Mononuclear cell (primary cell): ENCODE measurements around the gene KANK4. TPM values are rescaled to one million over a fixed set of nuclear protein-coding genes. Genes with fewer than 3 reads are reported as not detected.

ENCODE experiments used
- H3K27me3 ChIP-seq: 2 replicates; pipeline ENCODE4 v1.6.0; 2011; ENCODE audit warnings: low read length, control low read depth; ENCODE audit not compliant: insufficient read depth
- H3K4me1 ChIP-seq: 2 replicates; pipeline ENCODE4 v1.5.1; 2011; ENCODE audit warnings: mild to moderate bottlenecking, low read length, control low read depth; ENCODE audit not compliant: insufficient read depth
- H3K4me3 ChIP-seq: 2 replicates; pipeline ENCODE4 v1.5.1; 2011; ENCODE audit warnings: mild to moderate bottlenecking, low read length, moderate library complexity
- H3K9me3 ChIP-seq: 2 replicates; pipeline ENCODE4 v1.5.1; 2011; ENCODE audit warnings: low read depth, mild to moderate bottlenecking, control low read depth, low read length
- total RNA-seq: library from RNA; depleted of rRNA; stranded (reverse); fragments of >200 nt; gene quantifications from one replicate; pipeline ENCODE4 v1.2.3, GENCODE V29; 2012

Gene KANK4
- total RNA-seq = not detected

DNA sequence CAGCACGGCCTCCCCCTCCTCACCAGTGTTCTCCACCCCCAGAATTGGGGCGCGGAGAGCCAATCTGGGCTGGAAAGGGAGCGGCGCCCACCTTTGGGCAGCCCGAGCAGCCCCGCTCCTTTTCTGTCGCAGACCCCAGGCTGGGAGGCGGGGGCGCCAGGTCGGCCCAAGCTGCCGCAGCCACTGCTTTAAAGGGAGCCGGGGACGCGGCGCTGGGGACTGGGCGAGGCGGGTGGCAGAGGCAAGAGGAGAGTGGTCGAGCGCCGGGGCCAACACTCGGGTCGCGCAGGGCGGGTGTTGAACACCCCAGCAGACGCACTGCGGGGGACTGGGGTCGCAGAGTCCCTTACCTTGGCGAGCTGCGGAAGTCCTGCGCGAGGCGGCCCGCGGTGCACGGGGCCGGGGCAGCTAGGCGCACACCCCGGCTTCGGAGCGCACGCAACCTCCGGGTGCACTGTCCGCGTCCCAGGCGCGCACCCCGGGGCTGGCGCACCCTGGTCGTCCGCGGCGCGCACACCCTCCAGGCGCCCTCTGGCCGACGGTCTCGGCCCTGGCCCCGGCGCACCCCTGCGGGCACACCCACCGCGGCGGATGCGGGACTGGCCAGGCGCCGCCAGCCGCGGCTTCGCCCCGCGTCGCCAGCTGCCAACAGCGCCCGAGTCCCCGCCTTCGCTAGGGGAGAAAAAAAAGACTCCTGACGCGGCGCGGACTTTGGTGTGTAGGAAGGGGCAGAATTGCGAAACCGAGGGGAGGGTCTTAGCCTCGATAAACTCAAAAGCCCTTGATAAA lies at the start of gene KANK4:
KANK4 (minus strand) TSS at position 679 of the 789 bp plus-strand sequence. CDS start 37,870 bp downstream, outside the sequence.
- Histone ChIP-seq H3K27me3 (peaks cover 27% of the 10 kb centered on the region), H3K4me3 (no peak within 1 kb of the TSS), H3K9me3 (no peaks in the 10 kb centered on the region), H3K4me1 (no peaks in the 10 kb centered on the region)

DNA sequence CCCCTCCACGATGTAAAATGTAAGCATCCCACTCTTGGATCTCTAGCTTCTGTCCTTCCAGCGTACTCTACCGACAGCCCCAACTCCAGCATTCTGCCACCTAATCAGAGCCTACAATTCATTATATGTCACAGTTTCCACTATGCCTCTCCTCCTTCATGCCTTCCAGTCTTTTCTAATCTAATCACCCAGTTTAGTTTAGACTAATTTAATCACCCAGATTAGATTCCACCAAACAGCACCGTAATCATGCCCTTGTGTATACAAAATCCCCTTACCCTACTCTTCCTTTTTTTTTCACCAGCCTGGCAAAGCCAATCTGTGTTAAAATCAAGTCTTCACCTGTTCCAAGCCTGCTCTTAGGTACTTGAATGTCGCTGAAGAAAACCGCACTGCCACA lies 49.8 kb upstream of the KANK4 start:
- H3K4me1 ChIP-seq = no peaks in the 10 kb centered on the region
- no peaks in the 10 kb centered on the region for H3K27me3 ChIP-seq
- H3K4me3 ChIP-seq = no peak overlapping the region
- H3K9me3 ChIP-seq = no peaks in the 10 kb centered on the region

DNA sequence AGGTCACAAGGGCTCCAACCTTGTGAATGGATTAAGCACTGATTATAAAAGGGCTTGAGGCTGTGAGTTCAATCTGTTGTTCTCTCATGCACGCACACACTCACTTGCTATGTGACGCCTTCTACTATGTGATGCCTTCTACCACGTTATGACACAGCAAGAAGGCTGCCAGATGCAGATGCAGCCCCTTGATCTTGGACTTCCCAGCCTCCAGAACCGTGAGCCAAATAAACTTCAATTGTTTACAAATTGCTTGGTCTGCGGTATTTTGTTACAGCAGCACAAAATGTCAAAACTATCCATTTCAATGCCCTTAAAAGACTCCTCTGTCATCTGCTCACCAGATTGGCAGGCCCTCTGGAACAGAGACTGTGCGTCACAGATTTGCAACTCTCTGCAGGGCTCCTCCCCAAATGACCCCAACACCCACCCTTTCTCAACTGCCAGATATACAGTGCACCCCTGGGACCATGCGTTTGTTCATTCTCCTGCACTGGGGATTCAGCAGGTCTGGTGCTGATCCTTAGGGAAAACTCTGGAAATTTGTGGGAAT lies 47.8 kb upstream of the KANK4 start:
- Histone ChIP-seq H3K27me3 (no peaks in the 10 kb centered on the region), H3K4me3 (no peak overlapping the region), H3K4me1 (no peaks in the 10 kb centered on the region), H3K9me3 (no peaks in the 10 kb centered on the region)

DNA sequence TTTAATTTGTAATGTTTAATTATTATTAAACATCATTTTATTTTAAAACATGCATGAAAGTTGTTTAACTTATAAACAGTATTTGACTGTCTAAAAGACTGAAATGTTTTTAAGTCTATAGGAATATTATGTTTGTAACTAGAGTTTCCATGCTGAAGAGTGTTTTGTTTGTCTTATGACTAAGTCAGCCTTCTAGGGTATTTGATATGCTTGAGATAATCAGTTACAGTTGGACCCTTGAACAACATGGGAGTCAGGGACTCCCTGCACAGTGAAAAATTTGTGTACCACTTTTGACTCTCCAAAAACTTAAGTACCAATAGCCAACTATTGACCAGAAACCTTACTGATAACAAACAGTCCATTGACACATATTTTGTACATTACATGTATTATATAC lies 45.5 kb upstream of the KANK4 start:
- H3K27me3 ChIP-seq = no peaks in the 10 kb centered on the region
- no peaks in the 10 kb centered on the region for H3K4me1 ChIP-seq
- H3K9me3 ChIP-seq = no peaks in the 10 kb centered on the region

DNA sequence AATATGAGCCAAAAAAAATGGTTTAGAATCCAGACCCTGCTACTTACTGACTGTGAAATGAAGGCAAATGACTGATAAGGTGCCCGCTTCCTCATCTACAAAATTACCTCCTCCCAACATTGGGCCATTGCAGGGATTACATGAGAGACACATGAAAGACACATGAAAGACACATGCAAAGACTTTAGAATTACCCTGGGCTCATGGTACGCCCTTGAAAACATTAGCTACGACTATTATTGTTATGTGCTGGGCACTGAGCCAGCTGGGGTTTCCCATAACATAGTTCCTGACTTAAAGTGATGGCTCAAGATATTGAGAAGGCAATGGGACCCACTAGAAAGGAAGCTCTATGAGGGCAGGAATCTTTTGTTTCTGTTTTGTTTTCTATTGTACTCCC lies 43.7 kb upstream of the KANK4 start:
- Histone ChIP-seq H3K4me3 (no peak overlapping the region), H3K27me3 (no peaks in the 10 kb centered on the region), H3K9me3 (no peaks in the 10 kb centered on the region), H3K4me1 (no peaks in the 10 kb centered on the region)

More for the DNA sequence above, 45.5 kb upstream of the KANK4 start:
- no peak overlapping the region for H3K4me3 ChIP-seq

DNA sequence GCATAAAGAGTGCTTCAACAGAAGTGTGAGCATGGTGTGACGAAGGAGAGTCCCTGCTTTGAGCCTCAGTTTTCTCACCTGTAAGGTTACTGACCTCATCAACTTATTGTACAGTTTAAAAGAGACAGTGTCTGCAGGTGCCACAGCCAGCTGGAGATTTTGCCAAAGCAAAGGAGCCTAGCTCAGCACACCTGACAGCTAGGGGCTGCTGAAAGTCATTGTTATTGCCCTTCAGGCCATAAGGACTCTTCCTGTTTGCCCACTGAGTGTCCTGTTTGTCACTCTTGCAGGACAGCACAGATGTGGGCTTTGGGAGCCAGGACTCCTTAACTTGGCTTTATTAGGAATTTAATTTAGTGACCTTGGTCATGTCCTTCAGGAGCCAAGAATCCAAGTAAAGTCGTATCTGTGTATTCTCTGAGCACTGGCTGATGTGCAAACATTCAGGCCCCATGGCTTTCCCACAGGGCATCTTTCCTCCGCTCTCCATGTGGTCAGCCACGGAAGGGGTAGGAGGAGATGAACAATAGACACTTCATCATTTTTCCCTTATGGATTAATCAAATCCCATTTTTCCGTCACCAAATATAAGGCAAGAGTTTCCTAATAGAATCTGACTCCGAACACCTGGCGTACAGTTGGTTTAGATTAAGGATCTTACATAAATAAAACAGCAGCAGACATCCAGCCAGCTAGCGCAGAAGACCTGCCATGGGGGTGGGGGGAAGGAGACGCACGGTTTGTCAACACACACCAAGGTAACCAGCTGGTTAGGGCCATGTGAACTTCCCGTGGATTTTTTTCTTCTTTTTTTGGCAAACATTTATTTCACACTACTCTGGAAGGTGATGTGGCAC lies 43.1 kb upstream of the KANK4 start:
- Histone ChIP-seq H3K9me3 (no peaks in the 10 kb centered on the region), H3K27me3 (no peaks in the 10 kb centered on the region), H3K4me1 (no peaks in the 10 kb centered on the region), H3K4me3 (no peak overlapping the region)

DNA sequence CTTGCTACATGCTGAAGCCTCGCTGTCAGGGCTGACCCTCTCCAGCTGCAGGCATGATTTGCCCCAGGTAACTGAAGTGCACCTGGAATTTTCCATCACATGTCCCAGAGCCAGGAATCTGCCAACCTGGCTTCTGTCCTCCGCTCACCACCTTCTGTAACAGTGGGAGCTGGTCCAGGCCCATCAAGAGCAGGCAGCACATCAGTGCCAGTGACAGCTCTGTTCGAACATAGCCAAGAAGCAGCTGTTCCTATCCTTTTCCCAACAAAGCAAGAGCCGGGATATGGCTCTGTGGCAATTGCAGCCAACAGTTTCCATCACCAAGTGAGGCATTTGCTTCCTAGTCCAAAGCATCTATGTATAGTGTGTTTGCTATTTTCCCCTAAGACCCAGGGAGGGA lies 42.2 kb upstream of the KANK4 start:
- no peaks in the 10 kb centered on the region for H3K27me3 ChIP-seq
- H3K4me1 ChIP-seq = peaks cover under 1% of the 10 kb centered on the region
- no peaks in the 10 kb centered on the region for H3K9me3 ChIP-seq
- H3K4me3 ChIP-seq = no peak overlapping the region

DNA sequence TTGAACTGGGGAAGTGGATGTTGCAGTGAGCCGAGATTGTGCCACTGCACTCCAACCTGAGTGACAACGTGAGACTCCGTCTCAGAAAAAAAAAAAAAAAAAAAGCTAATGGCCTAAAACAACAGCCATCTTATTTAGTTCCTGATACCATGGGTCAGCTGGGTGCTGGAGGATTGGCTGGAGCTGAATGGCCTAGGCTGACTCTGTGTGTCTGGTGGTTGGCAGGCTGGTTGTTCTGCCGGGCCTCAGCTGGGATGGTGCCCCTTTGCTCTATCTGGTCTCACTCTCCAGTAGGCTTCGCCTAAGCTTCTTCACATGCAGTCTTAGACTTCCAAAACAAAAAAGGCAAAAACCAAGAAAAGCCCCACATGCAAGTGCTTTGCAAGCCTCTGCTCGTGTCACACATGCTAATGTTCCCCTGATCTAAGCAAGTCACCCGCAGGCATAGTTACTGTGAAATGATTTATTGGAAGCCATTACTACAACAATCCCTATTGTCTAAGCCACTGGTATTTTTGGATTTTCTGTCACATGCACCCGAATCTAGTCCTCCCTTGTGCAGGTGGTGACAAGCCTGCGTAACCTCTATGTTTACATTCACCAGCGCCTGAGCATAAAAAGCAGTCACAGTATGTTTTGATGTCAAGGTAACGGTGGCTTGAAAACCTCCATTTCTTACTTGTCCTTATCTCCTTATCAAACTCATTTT lies 39.6 kb upstream of the KANK4 start:
- Histone ChIP-seq H3K27me3 (no peaks in the 10 kb centered on the region), H3K9me3 (no peaks in the 10 kb centered on the region), H3K4me1 (peaks cover 3% of the 10 kb centered on the region), H3K4me3 (no peak overlapping the region)

DNA sequence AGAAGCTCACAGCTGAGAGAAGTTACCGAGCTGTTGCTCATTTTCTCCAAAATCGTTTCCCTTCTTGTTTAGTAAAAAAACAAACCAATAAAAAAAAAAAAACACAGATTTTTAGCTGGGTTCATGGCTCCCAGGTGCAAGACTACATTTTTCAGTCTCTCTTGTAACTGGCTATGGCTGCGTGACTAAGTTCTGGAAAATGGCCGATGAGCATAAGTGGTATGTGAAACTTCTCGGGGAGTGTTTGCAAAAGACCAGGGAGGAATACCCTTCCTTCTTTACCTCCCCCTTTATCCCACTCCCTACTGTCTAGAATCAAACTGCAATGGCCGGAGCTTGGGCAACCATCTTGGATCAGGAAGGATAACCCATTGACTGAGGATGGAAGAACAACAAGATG lies 38.7 kb upstream of the KANK4 start:
- no peaks in the 10 kb centered on the region for H3K27me3 ChIP-seq
- H3K9me3 ChIP-seq = no peaks in the 10 kb centered on the region
- H3K4me1 ChIP-seq = peaks cover 4% of the 10 kb centered on the region
- no peak overlapping the region for H3K4me3 ChIP-seq

DNA sequence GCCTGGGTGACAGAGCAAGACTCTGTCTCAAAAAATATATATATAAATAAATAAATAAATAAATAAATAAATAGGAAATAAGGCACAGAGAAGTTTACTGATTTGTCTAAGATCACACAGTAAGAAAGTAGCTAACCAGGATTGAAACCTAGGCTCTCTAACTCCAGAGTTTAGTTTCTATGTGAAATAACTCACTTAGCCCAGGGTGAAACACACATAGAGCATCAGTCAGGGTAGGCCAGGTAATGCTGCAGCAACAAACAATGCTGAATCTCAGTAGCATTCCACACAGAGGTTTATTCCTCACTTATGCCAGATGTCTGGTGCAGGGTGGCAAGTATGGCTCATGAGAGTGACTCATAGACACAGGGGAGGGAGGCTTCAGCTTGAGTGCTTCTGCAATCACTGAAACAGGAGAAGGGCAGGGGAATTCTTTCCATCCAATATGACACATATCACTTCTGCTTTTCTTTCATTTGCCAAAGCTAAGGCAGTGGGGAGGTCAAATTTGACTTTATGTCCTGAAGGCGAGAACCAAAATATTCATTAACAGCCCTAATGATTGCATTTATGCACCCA lies 37.1 kb upstream of the KANK4 start:
- H3K9me3 ChIP-seq = no peaks in the 10 kb centered on the region
- no peaks in the 10 kb centered on the region for H3K27me3 ChIP-seq
- H3K4me3 ChIP-seq = no peak overlapping the region
- peaks cover 9% of the 10 kb centered on the region for H3K4me1 ChIP-seq

DNA sequence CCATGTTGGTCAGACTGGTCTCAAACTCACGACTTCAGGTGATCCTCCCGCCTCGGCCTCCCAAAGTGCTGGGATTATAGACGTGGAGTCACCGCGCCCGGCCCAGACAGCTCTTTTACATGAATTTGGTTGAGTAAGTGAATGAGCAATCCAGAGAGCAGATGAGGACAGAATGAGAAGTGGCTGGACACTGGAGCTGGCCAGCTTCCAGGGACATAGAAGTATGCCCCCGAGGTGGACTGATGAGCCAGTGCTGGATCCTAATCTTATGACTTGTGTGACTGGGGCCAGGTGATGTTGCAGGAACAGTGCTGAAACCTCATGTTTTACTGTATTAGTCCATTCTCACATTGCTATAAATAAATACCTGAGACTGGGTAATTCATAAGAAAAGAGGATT lies 35.9 kb upstream of the KANK4 start:
- Histone ChIP-seq H3K27me3 (no peaks in the 10 kb centered on the region), H3K4me3 (no peak overlapping the region), H3K4me1 (peaks cover 9% of the 10 kb centered on the region), H3K9me3 (no peaks in the 10 kb centered on the region)

DNA sequence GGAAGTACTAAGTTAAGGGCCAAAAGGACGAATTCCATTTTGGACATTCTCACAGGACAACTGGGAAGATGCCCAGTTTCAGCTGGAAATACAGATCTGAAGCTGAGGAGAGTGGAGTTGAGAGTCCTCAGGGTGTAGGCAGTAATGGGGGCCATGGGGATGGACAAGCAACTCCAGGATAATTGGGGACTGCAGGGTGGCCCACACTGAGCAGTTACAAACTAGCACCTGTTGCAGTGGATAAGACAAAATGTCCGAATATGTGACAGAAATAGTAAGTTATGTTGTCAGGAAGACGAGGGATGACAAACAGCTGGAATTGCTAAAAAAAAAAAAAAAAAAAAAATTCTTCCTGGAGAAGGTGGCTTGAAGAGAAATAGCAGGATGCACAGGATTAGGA lies 34.6 kb upstream of the KANK4 start:
- no peaks in the 10 kb centered on the region for H3K27me3 ChIP-seq

DNA sequence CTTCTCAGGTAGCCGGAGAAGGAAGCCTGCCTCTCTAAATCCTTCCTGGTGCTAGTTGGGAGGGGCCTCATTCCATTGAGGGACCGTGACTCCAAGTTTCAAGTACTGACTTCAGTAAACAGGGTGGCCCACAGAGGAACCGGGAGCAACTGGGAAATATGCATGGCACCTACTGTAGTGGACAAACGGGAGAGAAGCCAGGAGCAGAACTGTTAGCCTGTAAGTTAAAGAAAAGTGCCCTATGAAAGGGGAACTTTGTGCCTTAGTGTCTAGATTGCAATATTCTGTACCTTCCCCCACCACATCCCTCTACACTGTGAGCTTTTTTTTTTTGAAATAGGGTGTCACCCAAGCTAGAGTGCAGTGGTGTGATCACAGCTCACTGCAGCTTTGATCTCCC lies 33.2 kb upstream of the KANK4 start:
- no peak overlapping the region for H3K4me3 ChIP-seq
- no peaks in the 10 kb centered on the region for H3K9me3 ChIP-seq
- H3K27me3 ChIP-seq = no peaks in the 10 kb centered on the region

More for the DNA sequence above, 34.6 kb upstream of the KANK4 start:
- Histone ChIP-seq H3K4me1 (peaks cover 9% of the 10 kb centered on the region), H3K4me3 (no peak overlapping the region), H3K9me3 (no peaks in the 10 kb centered on the region)

DNA sequence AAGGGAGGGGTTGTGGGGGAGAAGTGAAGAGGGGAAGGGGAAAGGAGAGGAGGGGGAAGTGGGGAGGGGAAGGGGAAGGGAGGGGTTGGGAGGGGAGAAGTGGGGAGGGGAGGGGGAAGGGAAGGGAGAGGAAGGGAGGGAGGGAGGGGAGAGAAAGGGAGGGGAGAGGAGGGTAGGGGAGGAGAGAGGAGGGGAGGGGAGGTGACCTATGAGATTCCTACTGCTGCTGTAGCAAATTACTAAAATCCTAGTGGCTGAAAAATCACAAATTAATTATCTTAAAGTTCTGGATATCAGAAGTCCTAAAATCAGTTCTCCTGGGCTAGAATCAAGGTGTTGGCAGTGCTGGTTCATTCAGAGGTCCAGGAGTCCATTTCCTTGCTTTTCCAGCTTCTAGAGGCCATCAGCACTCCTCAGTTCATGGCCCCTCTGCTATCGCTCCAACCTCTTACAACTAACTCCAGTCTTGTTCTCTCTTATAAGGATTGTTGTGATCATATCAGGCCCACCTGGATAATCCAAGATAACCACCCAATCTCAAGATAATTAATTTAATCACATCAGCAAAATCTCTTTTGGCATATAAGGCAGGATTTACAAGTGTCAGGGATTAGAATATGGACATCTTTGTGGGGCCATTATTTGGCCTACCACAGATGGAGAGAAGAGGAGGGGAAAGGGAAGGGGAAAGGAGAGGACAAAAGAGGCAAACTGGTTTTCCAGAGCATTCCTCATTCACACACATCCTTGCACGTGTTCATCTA lies 30.4 kb upstream of the KANK4 start:
- Histone ChIP-seq H3K27me3 (no peaks in the 10 kb centered on the region), H3K4me1 (peaks cover 6% of the 10 kb centered on the region), H3K9me3 (no peaks in the 10 kb centered on the region), H3K4me3 (no peak overlapping the region)

More for the DNA sequence above, 33.2 kb upstream of the KANK4 start:
- H3K4me1 ChIP-seq = peaks cover 9% of the 10 kb centered on the region
